Measurements from ENCODE around the gene MLLT6. TPM values are rescaled to one million over a fixed set of nuclear protein-coding genes. Genes with fewer than 3 reads are reported as not detected.
A peak's percentile ranks its signal among the peaks of the same experiment; 100 is the strongest.
"Not testable (repeated sequence)": the region's sequence is repeated elsewhere in the genome, so short reads cannot be mapped to it uniquely, and the experiment has no call there.

MLLT6 gene
- polyA plus RNA-seq, 3 donors: 0.72 to 55.4 (median 0.82) TPM

GRCh38 chr17:38724337-38724988 is 19.4 kb downstream of the MLLT6 start:
- H3K27ac Mint-ChIP-seq: peak overlapping the region in 1 of 7 donors; percentile 32
- H3K36me3 Mint-ChIP-seq: peaks cover 23 to 32% of the 10 kb centered on the region in 2 donors
- intact Hi-C loops (cut with micrococcal nuclease): no loop called here
- Histone ChIP-seq H3K4me3 (replicated peaks in 1 of 3; ENCODE audit: low read depth in 2 of 3, low read length in 3 of 3) (no peak overlapping the region), H3K9ac (ENCODE audit: insufficient read depth, low read length, poor library complexity, severe bottlenecking) (peak overlapping the region; percentile 27), H3K79me2 (ENCODE audit: insufficient read depth, low read length) (no peaks in the 10 kb centered on the region), H4K20me1 (ENCODE audit: insufficient read depth, low read length) (no peaks in the 10 kb centered on the region), H3K4me1 (ENCODE audit: control insufficient read depth in 1 of 2, insufficient read depth in 2 of 2, low read length in 2 of 2) (peaks cover 30 to 34% of the 10 kb centered on the region in 2 donors), H3K27me3 (ENCODE audit: control insufficient read depth in 2 of 2, insufficient read depth in 2 of 2, low read length in 2 of 2) (no peaks in the 10 kb centered on the region), H3K4me2 (replicated peaks; ENCODE audit: extremely low read depth, low read length, poor library complexity, severe bottlenecking) (no peak overlapping the region), H3K9me3 (replicated peaks in 1 of 2; ENCODE audit: control insufficient read depth in 1 of 2, insufficient read depth in 1 of 2, low read length in 2 of 2) (no peaks in the 10 kb centered on the region), H3K27ac (ENCODE audit: low read depth in 1 of 2, low read length in 2 of 2) (no peak overlapping the region), H3K36me3 (replicated peaks in 1 of 2; ENCODE audit: control insufficient read depth in 1 of 2, insufficient read depth in 2 of 2, low read length in 2 of 2) (peaks cover 20 to 26% of the 10 kb centered on the region in 2 donors), H2AFZ (ENCODE audit: insufficient read depth, low read depth, low read length, poor library complexity, severe bottlenecking) (no peak overlapping the region)
- WGBS (ENCODE audit: insufficient coverage): 35% methylated on average over 12 of the region's 16 CpGs
- TF ChIP-seq CTCF (IDR thresholded peaks at IDR 0.05): no peak
- H3K4me1 Mint-ChIP-seq: peaks cover 36% of the 10 kb centered on the region
- H3K4me3 Mint-ChIP-seq: no peak overlapping the region
- H3K27me3 Mint-ChIP-seq (ENCODE audit: low read depth in 3 of 3): peaks cover 0 to 5% (median 1%) of the 10 kb centered on the region in 3 donors
- no peak for DNase-seq
- peaks cover 0 to 3% (median 0%) of the 10 kb centered on the region in 7 donors for H3K9me3 Mint-ChIP-seq

GRCh38 chr17:38725066-38725465 is 20.0 kb downstream of the MLLT6 start:
- intact Hi-C loops (cut with micrococcal nuclease): no loop called here
- H3K36me3 ChIP-seq (replicated peaks in 1 of 2; ENCODE audit: control insufficient read depth in 1 of 2, insufficient read depth in 2 of 2, low read length in 2 of 2): peaks cover 15 to 26% of the 10 kb centered on the region in 2 donors
- Mint-ChIP-seq H3K27ac (peak overlapping the region in 1 of 7 donors; percentile 32), H3K36me3 (peaks cover 23 to 29% of the 10 kb centered on the region in 2 donors), H3K4me3 (no peak overlapping the region), H3K9me3 (peaks cover 0 to 3% (median 0%) of the 10 kb centered on the region in 7 donors), H3K4me1 (peaks cover 39% of the 10 kb centered on the region), H3K27me3 (ENCODE audit: low read depth in 3 of 3) (peaks cover 0 to 5% (median 1%) of the 10 kb centered on the region in 3 donors)
- H3K9ac ChIP-seq (ENCODE audit: insufficient read depth, low read length, poor library complexity, severe bottlenecking): no peak overlapping the region
- H3K27me3 ChIP-seq (ENCODE audit: control insufficient read depth in 2 of 2, insufficient read depth in 2 of 2, low read length in 2 of 2): no peaks in the 10 kb centered on the region
- no peaks in the 10 kb centered on the region for H4K20me1 ChIP-seq (ENCODE audit: insufficient read depth, low read length)
- TF ChIP-seq CTCF (IDR thresholded peaks at IDR 0.05): no peak
- no peak overlapping the region for H3K4me3 ChIP-seq (replicated peaks in 1 of 3; ENCODE audit: low read depth in 2 of 3, low read length in 3 of 3)
- WGBS (ENCODE audit: insufficient coverage): 93% methylated on average over 7 of the region's 10 CpGs
- no peak overlapping the region for H3K27ac ChIP-seq (ENCODE audit: low read depth in 1 of 2, low read length in 2 of 2)
- no peaks in the 10 kb centered on the region for H3K79me2 ChIP-seq (ENCODE audit: insufficient read depth, low read length)
- H3K9me3 ChIP-seq (replicated peaks in 1 of 2; ENCODE audit: control insufficient read depth in 1 of 2, insufficient read depth in 1 of 2, low read length in 2 of 2): no peaks in the 10 kb centered on the region
- H3K4me2 ChIP-seq (replicated peaks; ENCODE audit: extremely low read depth, low read length, poor library complexity, severe bottlenecking): no peak overlapping the region
- H2AFZ ChIP-seq (ENCODE audit: insufficient read depth, low read depth, low read length, poor library complexity, severe bottlenecking): no peak overlapping the region
- peaks cover 34 to 39% of the 10 kb centered on the region in 2 donors for H3K4me1 ChIP-seq (ENCODE audit: control insufficient read depth in 1 of 2, insufficient read depth in 2 of 2, low read length in 2 of 2)
- no peak for DNase-seq

- Histone ChIP-seq H3K4me1 (ENCODE audit: control insufficient read depth in 1 of 2, insufficient read depth in 2 of 2, low read length in 2 of 2) (peaks cover 40 to 47% of the 10 kb centered on the region in 2 donors), H3K36me3 (replicated peaks in 1 of 2; ENCODE audit: control insufficient read depth in 1 of 2, insufficient read depth in 2 of 2, low read length in 2 of 2) (peaks cover 7 to 17% of the 10 kb centered on the region in 2 donors)
- H4K20me1 ChIP-seq (ENCODE audit: insufficient read depth, low read length); H3K9ac ChIP-seq (ENCODE audit: insufficient read depth, low read length, poor library complexity, severe bottlenecking); H3K27me3 ChIP-seq (ENCODE audit: control insufficient read depth in 2 of 2, insufficient read depth in 2 of 2, low read length in 2 of 2); H3K9me3 Mint-ChIP-seq; H3K4me2 ChIP-seq (replicated peaks; ENCODE audit: extremely low read depth, low read length, poor library complexity, severe bottlenecking); H3K79me2 ChIP-seq (ENCODE audit: insufficient read depth, low read length); H3K4me3 ChIP-seq (replicated peaks in 1 of 3; ENCODE audit: low read depth in 2 of 3, low read length in 3 of 3); H3K27ac ChIP-seq (ENCODE audit: low read depth in 1 of 2, low read length in 2 of 2); H3K27ac Mint-ChIP-seq; H3K4me3 Mint-ChIP-seq; DNase-seq; H2AFZ ChIP-seq (ENCODE audit: insufficient read depth, low read depth, low read length, poor library complexity, severe bottlenecking); intact Hi-C loops (cut with micrococcal nuclease); H3K27me3 Mint-ChIP-seq (ENCODE audit: low read depth in 3 of 3); H3K9me3 ChIP-seq (replicated peaks in 1 of 2; ENCODE audit: control insufficient read depth in 1 of 2, insufficient read depth in 1 of 2, low read length in 2 of 2): not testable (repeated sequence)
- no CpG with 5 or more reads among the region's 8 CpGs for WGBS (ENCODE audit: insufficient coverage)
- Mint-ChIP-seq H3K4me1 (peaks cover 47% of the 10 kb centered on the region), H3K36me3 (peaks cover 17 to 22% of the 10 kb centered on the region in 2 donors)
Measured at GRCh38 chr17:38726145-38726544, 21.1 kb downstream of the MLLT6 start.
